ENCODE measurements around the gene WNK2.
A peak's percentile ranks its signal among the peaks of the same experiment; 100 is the strongest.

WNK2 gene

GRCh38 chr9:93205896-93206575 lies 22.1 kb downstream of the WNK2 start:
- peaks cover 100% of the 10 kb centered on the region for H3K4me1 ChIP-seq
- peak overlapping the region; percentile 96 for H3K4me2 ChIP-seq
- H3K27me3 ChIP-seq = no peaks in the 10 kb centered on the region
- peak overlapping the region; percentile 44 for H3K4me3 ChIP-seq
- peak overlapping the region; percentile 68 for H3K27ac ChIP-seq
- peak overlapping the region; percentile 48 for H3K9ac ChIP-seq
- H3K9me3 ChIP-seq = no peaks in the 10 kb centered on the region
- peaks cover 34% of the 10 kb centered on the region for H4K20me1 ChIP-seq
- no peak for TF ChIP-seq Cebpa-rat (IDR thresholded peaks at IDR 0.05)
- H3K36me3 ChIP-seq = no peaks in the 10 kb centered on the region

- Histone ChIP-seq H3K4me1 (peaks cover 95% of the 10 kb centered on the region), H3K4me2 (peak overlapping the region; percentile 96)
Observed at GRCh38 chr9:93206576-93207155, 22.7 kb downstream of the WNK2 start.

GRCh38 chr9:93207326-93207814 lies 23.4 kb downstream of the WNK2 start:
- peak overlapping the region; percentile 27; the same call in 1 of the 2 replicates for H3K4me3 ChIP-seq
- H3K4me1 ChIP-seq = peaks cover 88% of the 10 kb centered on the region
- peak overlapping the region; percentile 56; the same call in 1 of the 2 replicates for H3K9ac ChIP-seq
- no peak for TF ChIP-seq Cebpa-rat (IDR thresholded peaks at IDR 0.05)
- H3K9me3 ChIP-seq = no peaks in the 10 kb centered on the region
- no peaks in the 10 kb centered on the region for H3K27me3 ChIP-seq
- H4K20me1 ChIP-seq = peaks cover 24% of the 10 kb centered on the region
- peaks cover 5% of the 10 kb centered on the region; the same call in 1 of the 2 replicates for H3K36me3 ChIP-seq
- H3K27ac ChIP-seq = peak overlapping the region; percentile 67
- peak overlapping the region; percentile 96 for H3K4me2 ChIP-seq

More at GRCh38 chr9:93206576-93207155, 22.7 kb downstream of the WNK2 start:
- H3K9me3 ChIP-seq = no peaks in the 10 kb centered on the region
- no peak overlapping the region for H3K4me3 ChIP-seq
- peak overlapping the region; percentile 36; the same call in 1 of the 2 replicates for H3K9ac ChIP-seq
- no peaks in the 10 kb centered on the region; the same call in 1 of the 2 replicates for H3K36me3 ChIP-seq
- peak overlapping the region; percentile 67 for H3K27ac ChIP-seq
- TF ChIP-seq Cebpa-rat (IDR thresholded peaks at IDR 0.05) = no peak
- H4K20me1 ChIP-seq = peaks cover 27% of the 10 kb centered on the region
- H3K27me3 ChIP-seq = no peaks in the 10 kb centered on the region

- Histone ChIP-seq H3K9ac (peak overlapping the region; percentile 56; the same call in 1 of the 2 replicates), H3K4me2 (peak overlapping the region; percentile 96), H3K4me1 (peaks cover 81% of the 10 kb centered on the region), H3K9me3 (no peaks in the 10 kb centered on the region), H3K27ac (peak overlapping the region; percentile 67), H4K20me1 (peaks cover 24% of the 10 kb centered on the region), H3K27me3 (no peaks in the 10 kb centered on the region), H3K4me3 (peak overlapping the region; percentile 27; the same call in 1 of the 2 replicates), H3K36me3 (peaks cover 5% of the 10 kb centered on the region; the same call in 1 of the 2 replicates)
- no peak for TF ChIP-seq Cebpa-rat (IDR thresholded peaks at IDR 0.05)
Observed at GRCh38 chr9:93207860-93208734, 24.2 kb downstream of the WNK2 start.

GRCh38 chr9:93209097-93209496 lies 25.2 kb downstream of the WNK2 start:
- H3K9me3 ChIP-seq = no peaks in the 10 kb centered on the region
- peak overlapping the region; percentile 38; the same call in 1 of the 2 replicates for H3K27ac ChIP-seq
- H3K27me3 ChIP-seq = no peaks in the 10 kb centered on the region
- H3K9ac ChIP-seq = no peak overlapping the region
- H3K36me3 ChIP-seq = peaks cover 5% of the 10 kb centered on the region; the same call in 1 of the 2 replicates
- H3K4me1 ChIP-seq = peaks cover 71% of the 10 kb centered on the region
- H3K4me2 ChIP-seq = peak overlapping the region; percentile 96
- no peak for TF ChIP-seq Cebpa-rat (IDR thresholded peaks at IDR 0.05)
- H3K4me3 ChIP-seq = no peak overlapping the region
- peaks cover 19% of the 10 kb centered on the region for H4K20me1 ChIP-seq

GRCh38 chr9:93209576-93210323 lies 25.8 kb downstream of the WNK2 start:
- no peak for TF ChIP-seq Cebpa-rat (IDR thresholded peaks at IDR 0.05)

GRCh38 chr9:93210324-93210973 lies 26.5 kb downstream of the WNK2 start:
- Histone ChIP-seq H3K9me3 (peaks cover 7% of the 10 kb centered on the region), H3K27me3 (no peaks in the 10 kb centered on the region), H3K4me2 (peak overlapping the region; percentile 96), H4K20me1 (peaks cover 6% of the 10 kb centered on the region), H3K36me3 (peaks cover 5% of the 10 kb centered on the region; the same call in 1 of the 2 replicates), H3K9ac (no peak overlapping the region), H3K4me1 (peaks cover 57% of the 10 kb centered on the region), H3K4me3 (no peak overlapping the region), H3K27ac (no peak overlapping the region)
- TF ChIP-seq Cebpa-rat (IDR thresholded peaks at IDR 0.05) = no peak

More at GRCh38 chr9:93209576-93210323, 25.8 kb downstream of the WNK2 start:
- H3K36me3 ChIP-seq = peaks cover 5% of the 10 kb centered on the region; the same call in 1 of the 2 replicates
- H3K9ac ChIP-seq = no peak overlapping the region
- peaks cover 64% of the 10 kb centered on the region for H3K4me1 ChIP-seq
- H4K20me1 ChIP-seq = peaks cover 13% of the 10 kb centered on the region
- no peak overlapping the region for H3K4me3 ChIP-seq
- peak overlapping the region; percentile 38; the same call in 1 of the 2 replicates for H3K27ac ChIP-seq
- H3K4me2 ChIP-seq = peak overlapping the region; percentile 96
- H3K9me3 ChIP-seq = peaks cover under 1% of the 10 kb centered on the region; the same call in 1 of the 2 replicates
- no peaks in the 10 kb centered on the region for H3K27me3 ChIP-seq

- H3K4me3 ChIP-seq = no peak overlapping the region
- no peaks in the 10 kb centered on the region for H4K20me1 ChIP-seq
- H3K4me1 ChIP-seq = peaks cover 50% of the 10 kb centered on the region
- no peak overlapping the region for H3K9ac ChIP-seq
- no peaks in the 10 kb centered on the region for H3K27me3 ChIP-seq
- peaks cover 5% of the 10 kb centered on the region; the same call in 1 of the 2 replicates for H3K36me3 ChIP-seq
- no peak for TF ChIP-seq Cebpa-rat (IDR thresholded peaks at IDR 0.05)
- H3K9me3 ChIP-seq = peaks cover 11% of the 10 kb centered on the region
- H3K4me2 ChIP-seq = peak overlapping the region; percentile 96; the same call in 1 of the 2 replicates
- H3K27ac ChIP-seq = no peak overlapping the region
Observed at GRCh38 chr9:93210974-93211653, 27.2 kb downstream of the WNK2 start.
